ENCODE measurements around the gene ADSS2. TPM values are rescaled to one million over a fixed set of nuclear protein-coding genes. Genes with fewer than 3 reads are reported as not detected.
"Not testable (repeated sequence)": the region's sequence is repeated elsewhere in the genome, so short reads cannot be mapped to it uniquely, and the experiment has no call there.

Gene ADSS2
- 32.3 TPM for total RNA-seq

DNA sequence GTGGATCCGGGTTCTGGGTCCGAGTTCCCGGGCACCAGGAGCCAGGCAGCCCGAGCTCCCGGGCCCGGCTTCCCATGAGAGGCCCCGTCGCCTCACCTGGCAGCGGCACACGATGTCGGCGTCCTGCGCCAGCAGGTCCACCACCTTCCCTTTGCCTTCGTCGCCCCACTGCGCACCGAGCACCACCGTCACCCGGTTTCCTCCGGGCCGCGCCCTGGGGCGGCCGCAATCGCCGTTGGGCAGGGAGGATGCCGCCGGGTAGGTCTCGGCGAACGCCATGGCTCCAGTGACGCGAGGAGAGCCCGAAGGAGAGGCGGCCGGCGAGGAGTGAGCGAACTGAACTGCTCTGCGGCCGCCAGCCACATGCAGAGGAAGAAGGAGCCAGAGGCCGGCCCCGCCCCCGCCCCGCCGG, at the start of gene ADSS2:
TSS of gene ADSS2 (minus strand) at position 371 of the 412 bp plus-strand sequence. CDS start at position 279, 92 bp downstream.
- DNase-seq = no peak

GRCh38 chr1:244500515-244500914, 48.8 kb upstream of the ADSS2 start:
- not testable (repeated sequence) for DNase-seq

DNA sequence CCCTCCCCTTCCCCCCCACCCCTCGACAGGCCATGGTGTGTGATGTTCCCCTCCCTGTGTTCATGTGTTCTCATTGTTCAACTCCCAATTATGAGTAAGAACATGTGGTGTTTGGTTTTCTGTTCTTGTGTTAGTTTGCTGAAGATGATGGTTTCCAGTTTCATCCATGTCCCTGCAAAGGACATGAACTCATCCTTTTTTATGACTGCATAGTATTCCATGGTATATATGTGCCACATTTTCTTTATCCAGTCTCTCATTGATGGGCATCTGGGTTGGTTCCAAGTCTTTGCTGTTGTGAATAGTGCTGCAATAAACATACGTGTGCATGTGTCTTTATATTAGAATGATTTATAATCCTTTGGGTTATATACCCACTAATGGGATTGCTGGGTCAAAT, 47.8 kb upstream of the ADSS2 start:
- DNase-seq = not testable (repeated sequence)

DNA sequence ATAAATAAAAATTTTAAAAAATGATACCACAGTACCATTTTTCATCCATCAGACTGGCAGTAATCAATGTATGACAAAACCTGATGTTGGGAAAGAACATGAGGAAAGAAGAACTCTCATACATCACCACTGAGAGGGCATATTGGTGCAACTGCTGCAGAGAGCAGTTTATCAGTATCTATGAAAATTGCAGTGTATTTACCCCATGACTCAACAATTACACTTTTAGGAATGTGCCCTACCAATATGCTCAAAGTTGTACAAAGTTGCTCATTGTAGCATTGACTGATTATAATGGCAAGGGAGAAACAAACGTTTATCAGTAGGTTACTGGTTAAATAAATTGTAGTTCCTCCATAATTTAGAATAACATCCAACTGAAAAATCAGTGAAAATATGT, 46.1 kb upstream of the ADSS2 start:
- DNase-seq = no peak

DNA sequence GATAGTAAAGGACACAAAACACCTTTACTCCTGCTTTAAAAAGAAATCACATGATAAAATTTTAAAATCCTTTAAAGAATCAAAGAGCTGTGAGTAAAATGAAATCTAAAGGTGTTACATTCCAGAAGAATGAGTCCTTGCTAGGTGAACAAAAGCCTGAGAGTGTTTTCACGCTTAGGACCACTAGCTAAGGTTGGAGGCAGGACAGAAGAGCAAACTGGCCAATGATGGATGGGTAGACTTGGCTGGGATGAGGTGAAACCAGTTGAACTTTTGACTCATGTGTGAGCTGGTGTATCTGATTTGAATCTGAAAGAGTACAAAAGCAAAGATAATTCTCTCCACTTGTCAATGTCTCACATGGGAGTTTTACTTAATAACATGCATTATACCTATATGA, 44.5 kb upstream of the ADSS2 start:
- no peak for DNase-seq

DNA sequence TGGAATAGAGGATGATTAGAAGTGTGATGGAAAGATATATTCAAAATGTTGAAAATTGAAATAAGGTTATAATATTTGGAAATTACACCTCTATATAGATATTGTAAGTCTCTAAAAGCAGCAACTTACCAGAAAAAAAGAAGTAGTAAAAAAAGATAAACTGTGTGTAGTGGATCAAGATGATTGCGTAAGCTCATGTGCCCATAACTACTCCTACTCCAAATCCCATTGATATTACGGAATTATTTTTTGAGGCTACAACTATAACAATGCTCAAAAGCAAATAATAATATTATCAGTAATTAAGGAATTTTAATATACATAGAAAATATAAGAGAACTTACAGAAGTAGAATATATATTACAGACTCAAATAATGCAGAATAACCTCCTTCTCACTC, 42.9 kb upstream of the ADSS2 start:
- DNase-seq = no peak

DNA sequence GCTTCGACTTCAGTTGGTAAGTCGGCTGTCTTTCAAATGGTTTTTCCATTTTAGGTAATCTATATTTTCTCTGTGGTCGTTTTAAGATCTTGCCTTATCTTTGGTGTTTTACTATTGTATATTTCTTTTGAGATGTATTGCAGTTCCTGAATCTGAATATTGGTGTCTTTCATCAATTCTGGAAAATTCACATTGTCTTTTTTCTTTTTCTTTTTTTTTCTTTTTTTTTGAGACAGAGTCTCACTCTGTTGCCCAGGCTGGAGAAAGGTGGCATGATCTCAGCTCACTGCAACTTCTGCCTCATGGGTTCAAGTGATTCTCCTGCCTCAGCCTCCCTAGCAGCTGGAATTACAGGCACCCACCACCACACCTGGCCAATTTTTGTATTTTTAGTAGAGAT, 33.3 kb upstream of the ADSS2 start:
- not testable (repeated sequence) for DNase-seq

GRCh38 chr1:244473059-244473605, 21.4 kb upstream of the ADSS2 start:
- DNase-seq = no peak

- DNase-seq = no peak
Observed at GRCh38 chr1:244466724-244467123, 15.0 kb upstream of the ADSS2 start.

GRCh38 chr1:244461245-244462071, 9.7 kb upstream of the ADSS2 start, which contains the start of gene CATSPERE:
Gene CATSPERE (plus strand): TSS chr1:244461273. CDS start chr1:244461430, 157 bp downstream.
- DNase-seq = peak; percentile 41

- no peak for DNase-seq
Observed at GRCh38 chr1:244460197-244460596, 8.5 kb upstream of the ADSS2 start.

DNA sequence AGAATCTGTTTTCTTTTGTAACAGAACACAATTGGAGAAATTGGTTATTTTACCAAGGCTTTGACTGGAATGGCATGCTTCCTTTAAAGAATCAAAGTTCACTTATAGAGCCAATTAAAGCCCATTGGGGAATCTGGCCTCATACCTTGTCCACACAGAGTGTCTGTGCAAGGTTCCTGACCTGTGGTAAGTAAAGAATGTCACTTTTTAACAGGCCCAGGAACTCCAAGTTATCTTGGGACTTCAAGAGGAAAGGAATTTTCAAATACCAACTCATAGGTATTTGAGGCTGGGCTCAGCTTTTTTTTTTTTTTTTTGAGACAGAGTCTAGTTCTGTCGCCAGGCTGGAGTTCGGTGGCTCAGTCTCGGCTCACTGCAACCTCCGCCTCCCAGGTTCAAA, 7.1 kb upstream of the ADSS2 start:
- no peak for DNase-seq

- DNase-seq = no peak
Observed at GRCh38 chr1:244456586-244456985, 4.9 kb upstream of the ADSS2 start.

- no peak for DNase-seq
Observed at GRCh38 chr1:244454412-244454811, 2.7 kb upstream of the ADSS2 start.

- DNase-seq = peak; percentile 99
Observed at GRCh38 chr1:244451951-244452795, 464 bp upstream of the ADSS2 start.

DNA sequence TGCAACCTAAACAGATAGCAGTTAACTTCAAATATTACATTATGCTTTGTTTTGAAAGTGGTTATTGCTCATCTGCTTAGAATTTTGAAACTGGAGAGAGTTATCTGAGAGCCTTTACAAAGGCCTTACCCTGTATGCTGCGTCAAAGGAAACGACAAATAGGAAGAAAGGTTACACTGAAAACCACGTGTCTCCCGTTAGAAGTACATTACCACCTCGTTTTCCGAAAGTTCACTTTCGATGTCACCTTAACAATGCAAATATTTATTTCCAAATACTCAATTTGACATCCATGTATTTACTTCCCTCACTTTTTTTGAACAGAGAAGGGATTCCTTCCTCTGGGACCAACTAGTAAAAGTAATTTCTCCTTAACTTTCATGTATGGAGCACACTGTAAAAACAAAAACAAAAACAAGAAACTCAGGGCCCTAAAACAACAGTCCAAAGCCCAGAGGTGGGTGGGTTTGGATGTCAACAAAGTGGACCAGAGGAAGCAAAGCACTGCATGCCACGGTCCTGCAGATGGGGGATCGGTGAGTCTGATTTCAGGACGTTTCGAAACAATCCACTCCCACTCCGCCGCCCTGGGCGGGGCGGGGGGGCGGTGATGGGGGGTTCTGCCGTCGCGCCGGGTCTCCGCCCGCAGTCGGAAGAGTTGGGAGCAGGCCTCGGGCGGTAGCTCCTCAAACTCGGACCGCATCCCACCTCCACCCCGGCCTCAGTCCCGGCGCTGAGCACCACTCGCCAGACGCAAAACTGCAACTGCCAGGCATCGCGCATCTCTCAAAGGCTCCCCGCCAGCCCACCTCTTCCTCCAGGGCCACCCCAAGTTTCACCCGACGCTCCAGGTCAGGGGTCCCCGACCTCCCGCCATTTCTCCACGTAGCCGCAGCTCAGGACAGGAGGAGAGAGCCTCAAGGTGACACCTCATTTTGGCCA, 841 bp downstream of the ADSS2 start:
- peak; percentile 48 for DNase-seq

GRCh38 chr1:244449936-244450508, 1.7 kb downstream of the ADSS2 start:
- DNase-seq = no peak

- no peak for DNase-seq
Observed at GRCh38 chr1:244448279-244449036, 3.3 kb downstream of the ADSS2 start.

DNA sequence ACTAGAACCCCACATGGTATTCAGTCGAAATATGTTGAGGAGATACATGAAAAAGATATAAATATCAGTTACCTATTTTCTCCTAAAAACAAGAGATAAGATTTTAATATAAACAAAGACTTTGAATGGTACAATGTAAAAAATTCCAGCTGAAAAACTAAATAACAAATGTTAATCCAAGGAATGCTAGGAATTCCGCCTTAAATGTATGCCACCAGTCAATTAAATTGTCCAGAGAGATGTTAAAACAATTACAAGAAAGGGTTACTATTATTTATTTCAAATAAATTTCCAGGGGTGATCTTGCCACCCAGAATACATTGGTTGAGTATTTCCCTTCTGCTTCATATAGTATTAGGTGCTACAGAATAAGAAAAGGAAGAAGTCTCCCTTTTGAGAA, 4.2 kb downstream of the ADSS2 start:
- no peak for DNase-seq

DNA sequence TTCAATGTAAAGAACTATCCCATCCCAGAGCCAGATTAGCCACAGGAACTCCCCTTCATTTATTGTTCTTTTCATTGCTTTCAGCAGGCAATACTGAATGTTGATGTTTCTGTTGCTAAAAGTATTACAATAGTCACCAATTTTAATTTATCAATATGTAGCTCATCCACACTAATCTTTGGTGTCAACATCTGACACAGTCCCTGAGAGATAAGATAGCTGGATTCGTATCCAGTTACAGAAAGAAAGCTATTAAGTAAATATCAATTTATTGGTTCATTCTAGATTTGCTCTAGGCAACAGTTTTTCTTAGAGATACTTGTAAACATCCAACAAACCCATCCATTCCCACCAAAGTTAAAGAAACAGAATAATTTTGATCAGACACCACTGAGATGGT, 4.7 kb downstream of the ADSS2 start:
- no peak for DNase-seq
